Neural progenitor cell (in vitro differentiated cells): Measurements from ENCODE around the gene IL27RA. TPM values are rescaled to one million over a fixed set of nuclear protein-coding genes. Genes with fewer than 3 reads are reported as not detected.
A peak's percentile ranks its signal among the peaks of the same experiment; 100 is the strongest.

ENCODE experiments used
- DNase-seq: peaks from one replicate; pipeline ENCODE4 v3.0.0-alpha.2; 2016; ENCODE audit warnings: low spot score
- H2AFZ ChIP-seq: fragments of 200-600 bp; sonication (generic); replicated peaks from 2 replicates; pipeline ENCODE4 v1.6.1; 2016; ENCODE audit warnings: antibody characterized with exemption
- H3F3A ChIP-seq: fragments of 200-600 bp; sonication (generic); 2 replicates; pipeline ENCODE4 v1.6.1; 2016; ENCODE audit warnings: antibody characterized with exemption, low read depth
- H3K27ac ChIP-seq: fragments of 200-600 bp; sonication (generic); 2 replicates; pipeline ENCODE4 v1.5.1; 2016; ENCODE audit warnings: mild to moderate bottlenecking
- H3K27me3 ChIP-seq: fragments of 200-600 bp; sonication (generic); 2 replicates; pipeline ENCODE4 v1.6.1; 2016; ENCODE audit warnings: mild to moderate bottlenecking, moderate library complexity
- H3K36me3 ChIP-seq: fragments of 200-600 bp; sonication (generic); 2 replicates; pipeline ENCODE4 v1.5.1; 2016
- H3K4me1 ChIP-seq: fragments of 200-600 bp; sonication (generic); 2 replicates; pipeline ENCODE4 v1.6.1; 2016; ENCODE audit warnings: mixed run types
- H3K4me2 ChIP-seq: fragments of 200-600 bp; sonication (generic); 2 replicates; pipeline ENCODE4 v1.6.1; 2016
- H3K4me3 ChIP-seq: fragments of 200-600 bp; sonication (generic); 2 replicates; pipeline ENCODE4 v1.5.1; 2016
- H3K79me2 ChIP-seq: fragments of 200-600 bp; sonication (generic); 2 replicates; pipeline ENCODE4 v1.6.1; 2016; ENCODE audit warnings: low read depth
- H3K9ac ChIP-seq: fragments of 200-600 bp; sonication (generic); 2 replicates; pipeline ENCODE4 v1.6.1; 2016
- H3K9me3 ChIP-seq: fragments of 200-600 bp; sonication (generic); 2 replicates; pipeline ENCODE4 v1.5.1; 2016; ENCODE audit warnings: low read depth
- H4K20me1 ChIP-seq: fragments of 200-600 bp; sonication (generic); 2 replicates; pipeline ENCODE4 v1.6.1; 2016; ENCODE audit warnings: low read depth
- H3K27ac Mint-ChIP-seq: 3 replicates; pipeline ENCODE4 v1.8.0; 2021; ENCODE audit warnings: mixed read lengths
- H3K27me3 Mint-ChIP-seq: 2 replicates; pipeline ENCODE4 v1.8.0; 2022; ENCODE audit warnings: low read depth, mild to moderate bottlenecking, inconsistent platforms, moderate library complexity, mixed read lengths; ENCODE audit not compliant: insufficient read depth
- H3K36me3 Mint-ChIP-seq: 3 replicates; pipeline ENCODE4 v1.8.0; 2021; ENCODE audit warnings: mixed read lengths
- H3K4me1 Mint-ChIP-seq: 3 replicates; pipeline ENCODE4 v1.8.0; 2021; ENCODE audit warnings: mixed read lengths
- H3K4me3 Mint-ChIP-seq: 3 replicates; pipeline ENCODE4 v1.8.0; 2021; ENCODE audit warnings: mild to moderate bottlenecking, moderate library complexity, mixed read lengths
- H3K9me3 Mint-ChIP-seq: 3 replicates; pipeline ENCODE4 v1.8.0; 2020; ENCODE audit warnings: mixed read lengths
- CTCF ChIP-seq: fragments of 200-600 bp; sonication (generic); IDR thresholded peaks from 2 replicates; pipeline ENCODE4 v1.5.1; 2017; ENCODE audit warnings: antibody characterized with exemption, mild to moderate bottlenecking
- EZH2 ChIP-seq: fragments of 200-600 bp; sonication (generic); IDR thresholded peaks from 2 replicates; pipeline ENCODE4 v1.6.1; 2017; ENCODE audit warnings: antibody characterized with exemption, mild to moderate bottlenecking, moderate library complexity
- EZH2phosphoT487 ChIP-seq: fragments of 200-600 bp; sonication (generic); IDR thresholded peaks from 2 replicates; pipeline ENCODE4 v1.6.1; 2017; ENCODE audit warnings: antibody characterized with exemption
- total RNA-seq: library from RNA; depleted of rRNA; stranded (reverse); fragments of >200 nt; gene quantifications from 2 replicates; pipeline ENCODE4 v1.2.3, GENCODE V29; 2015; ENCODE audit warnings: low replicate concordance

Gene IL27RA
- total RNA-seq, 1 donor from 2014 or later, result 1.2 TPM

- Histone ChIP-seq H3K79me2 (no peaks in the 10 kb centered on the region), H3K9me3 (peaks cover 7% of the 10 kb centered on the region), H2AFZ (no peak overlapping the region), H3K4me1 (peaks cover 15% of the 10 kb centered on the region), H3K27me3 (peaks cover 55% of the 10 kb centered on the region), H4K20me1 (peaks cover 20% of the 10 kb centered on the region), H3K27ac (no peak overlapping the region), H3F3A (peaks cover 62% of the 10 kb centered on the region), H3K36me3 (no peaks in the 10 kb centered on the region), H3K9ac (no peak overlapping the region), H3K4me2 (peak overlapping the region; percentile 72), H3K4me3 (peak overlapping the region; percentile 70)
- peaks cover 9% of the 10 kb centered on the region for H3K27me3 Mint-ChIP-seq
- peaks cover 16% of the 10 kb centered on the region for H3K4me1 Mint-ChIP-seq
- no peak overlapping the region for H3K27ac Mint-ChIP-seq
- TF ChIP-seq EZH2 (no peak), CTCF (peak; percentile 47), EZH2phosphoT487 (no peak)
- peak; percentile 59 for DNase-seq
- H3K9me3 Mint-ChIP-seq, result peaks cover 13% of the 10 kb centered on the region
- peaks cover 22% of the 10 kb centered on the region for H3K36me3 Mint-ChIP-seq
- H3K4me3 Mint-ChIP-seq, result peak overlapping the region; percentile 86
These were observed 57.8 kb downstream of the IL27RA start for GRCh38 chr19:14089412-14089661.

- Histone ChIP-seq H3F3A (peaks cover 60% of the 10 kb centered on the region), H3K27me3 (peaks cover 49% of the 10 kb centered on the region), H3K4me3 (peak overlapping the region; percentile 70), H3K27ac (no peak overlapping the region), H3K36me3 (no peaks in the 10 kb centered on the region), H3K4me2 (peak overlapping the region; percentile 72), H3K4me1 (peaks cover 15% of the 10 kb centered on the region), H2AFZ (no peak overlapping the region), H3K79me2 (no peaks in the 10 kb centered on the region), H4K20me1 (peaks cover 20% of the 10 kb centered on the region), H3K9ac (no peak overlapping the region), H3K9me3 (peaks cover 7% of the 10 kb centered on the region)
- DNase-seq, result peak; percentile 90
- peak overlapping the region; percentile 86 for H3K4me3 Mint-ChIP-seq
- no peak overlapping the region for H3K27ac Mint-ChIP-seq
- peaks cover 17% of the 10 kb centered on the region for H3K9me3 Mint-ChIP-seq
- TF ChIP-seq EZH2phosphoT487 (no peak), CTCF (no peak), EZH2 (no peak)
- peaks cover 27% of the 10 kb centered on the region for H3K36me3 Mint-ChIP-seq
- peaks cover 9% of the 10 kb centered on the region for H3K27me3 Mint-ChIP-seq
- H3K4me1 Mint-ChIP-seq, result peaks cover 16% of the 10 kb centered on the region
These were observed 58.3 kb downstream of the IL27RA start for GRCh38 chr19:14089662-14090508.

- Histone ChIP-seq H4K20me1 (peaks cover 20% of the 10 kb centered on the region), H3K27me3 (peaks cover 42% of the 10 kb centered on the region), H3K79me2 (no peaks in the 10 kb centered on the region), H3K4me2 (peak within 1 kb of the TSS; percentile 93), H3K27ac (no peak within 1 kb of the TSS), H2AFZ (peak within 1 kb of the TSS; percentile 54), H3K9ac (no peak within 1 kb of the TSS), H3K4me3 (peak within 1 kb of the TSS; percentile 70), H3K9me3 (peaks cover 7% of the 10 kb centered on the region), H3K4me1 (peaks cover 15% of the 10 kb centered on the region), H3F3A (peaks cover 53% of the 10 kb centered on the region), H3K36me3 (no peaks in the 10 kb centered on the region)
- peak; percentile 95 for DNase-seq
- Mint-ChIP-seq H3K36me3 (peaks cover 27% of the 10 kb centered on the region), H3K4me3 (peak within 1 kb of the TSS; percentile 98), H3K9me3 (peaks cover 17% of the 10 kb centered on the region), H3K27me3 (peaks cover 9% of the 10 kb centered on the region), H3K27ac (peak within 1 kb of the TSS; percentile 87), H3K4me1 (peaks cover 16% of the 10 kb centered on the region)
- TF ChIP-seq CTCF (no peak), EZH2phosphoT487 (no peak), EZH2 (no peak)
These were observed 59.0 kb downstream of the IL27RA start, which contains the start of gene SAMD1 for GRCh38 chr19:14090509-14091080. SAMD1 (minus strand) TSS chr19:14090751.
